ENCODE data around the gene ARL2BP. TPM values are rescaled to one million over a fixed set of nuclear protein-coding genes. Genes with fewer than 3 reads are reported as not detected.

The ARL2BP gene
- total and polyA plus RNA-seq, 10 of the 15 experiments (the other 5 are each of a cell fraction or from before 2014, with no cell fraction given), result 12.5 to 56.6 (median 29.7) TPM

DNA sequence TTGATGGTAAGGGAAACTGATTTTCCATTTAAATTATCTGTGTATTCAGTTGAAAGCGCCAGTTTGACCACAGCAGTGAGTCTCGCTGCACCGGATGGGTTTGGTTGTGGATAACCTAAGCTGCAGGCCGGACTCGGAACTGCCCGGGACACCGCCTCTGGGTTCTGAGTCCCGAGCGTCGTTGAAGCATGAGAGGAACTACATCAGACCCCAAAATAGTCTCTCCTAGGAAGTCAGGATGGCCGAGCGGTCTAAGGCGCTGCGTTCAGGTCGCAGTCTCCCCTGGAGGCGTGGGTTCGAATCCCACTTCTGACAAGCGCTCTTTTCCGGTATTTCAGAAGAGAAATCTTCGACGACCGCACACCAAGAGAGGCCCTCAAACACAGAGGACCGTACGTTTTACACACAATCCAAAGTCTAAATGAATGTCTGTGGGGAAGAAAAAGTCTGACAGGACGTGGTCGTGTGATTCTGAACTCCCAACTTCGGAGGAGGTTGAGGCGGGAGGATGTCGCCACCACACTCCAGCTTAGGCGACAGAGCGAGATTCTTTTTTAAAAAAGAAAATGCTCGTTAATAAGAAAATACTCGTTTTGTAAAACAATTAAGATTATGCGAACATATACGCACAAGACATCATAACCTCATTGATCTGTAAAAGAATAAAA is 54.8 kb downstream of the ARL2BP start (continued):
- TF ChIP-seq, protein P1, sequence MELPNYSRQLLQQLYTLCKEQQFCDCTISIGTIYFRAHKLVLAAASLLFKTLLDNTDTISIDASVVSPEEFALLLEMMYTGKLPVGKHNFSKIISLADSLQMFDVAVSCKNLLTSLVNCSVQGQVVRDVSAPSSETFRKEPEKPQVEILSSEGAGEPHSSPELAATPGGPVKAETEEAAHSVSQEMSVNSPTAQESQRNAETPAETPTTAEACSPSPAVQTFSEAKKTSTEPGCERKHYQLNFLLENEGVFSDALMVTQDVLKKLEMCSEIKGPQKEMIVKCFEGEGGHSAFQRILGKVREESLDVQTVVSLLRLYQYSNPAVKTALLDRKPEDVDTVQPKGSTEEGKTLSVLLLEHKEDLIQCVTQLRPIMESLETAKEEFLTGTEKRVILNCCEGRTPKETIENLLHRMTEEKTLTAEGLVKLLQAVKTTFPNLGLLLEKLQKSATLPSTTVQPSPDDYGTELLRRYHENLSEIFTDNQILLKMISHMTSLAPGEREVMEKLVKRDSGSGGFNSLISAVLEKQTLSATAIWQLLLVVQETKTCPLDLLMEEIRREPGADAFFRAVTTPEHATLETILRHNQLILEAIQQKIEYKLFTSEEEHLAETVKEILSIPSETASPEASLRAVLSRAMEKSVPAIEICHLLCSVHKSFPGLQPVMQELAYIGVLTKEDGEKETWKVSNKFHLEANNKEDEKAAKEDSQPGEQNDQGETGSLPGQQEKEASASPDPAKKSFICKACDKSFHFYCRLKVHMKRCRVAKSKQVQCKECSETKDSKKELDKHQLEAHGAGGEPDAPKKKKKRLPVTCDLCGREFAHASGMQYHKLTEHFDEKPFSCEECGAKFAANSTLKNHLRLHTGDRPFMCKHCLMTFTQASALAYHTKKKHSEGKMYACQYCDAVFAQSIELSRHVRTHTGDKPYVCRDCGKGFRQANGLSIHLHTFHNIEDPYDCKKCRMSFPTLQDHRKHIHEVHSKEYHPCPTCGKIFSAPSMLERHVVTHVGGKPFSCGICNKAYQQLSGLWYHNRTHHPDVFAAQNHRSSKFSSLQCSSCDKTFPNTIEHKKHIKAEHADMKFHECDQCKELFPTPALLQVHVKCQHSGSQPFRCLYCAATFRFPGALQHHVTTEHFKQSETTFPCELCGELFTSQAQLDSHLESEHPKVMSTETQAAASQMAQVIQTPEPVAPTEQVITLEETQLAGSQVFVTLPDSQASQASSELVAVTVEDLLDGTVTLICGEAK (IDR thresholded peaks at IDR 0.05; ENCODE audit: borderline replicate concordance), result peak; percentile 62; the same call in 1 of the 2 replicates
- TF ChIP-seq CREB1 (IDR thresholded peaks at IDR 0.05; ENCODE audit: low read depth) (no peak), NR2C2 (IDR thresholded peaks at IDR 0.05; ENCODE audit: borderline replicate concordance, control insufficient read depth, insufficient read length, low read depth) (no peak), SREBF1 (IDR thresholded peaks at IDR 0.05; ENCODE audit: low read length) (no peak), STAT3 (IDR thresholded peaks at IDR 0.05; ENCODE audit: low read depth, low read length) (peak; percentile 87; the same call in 1 of the 2 replicates), LARP7 (IDR thresholded peaks at IDR 0.05) (peak; percentile 52; the same call in 1 of the 2 replicates), ZNF24 (IDR thresholded peaks at IDR 0.05) (peak; percentile 99), NBN (IDR thresholded peaks at IDR 0.05) (peak; percentile 31; the same call in 1 of the 2 replicates), RELA (IDR thresholded peaks at IDR 0.05; ENCODE audit: borderline replicate concordance, partially characterized antibody) (peak; percentile 24), CREM (IDR thresholded peaks at IDR 0.05; ENCODE audit: low read depth) (peak; percentile 58; the same call in 1 of the 2 replicates), BCL11A (IDR thresholded peaks at IDR 0.05; ENCODE audit: low read depth, low read length) (no peak; the same call in 1 of the 2 replicates), ELK1 (IDR thresholded peaks at IDR 0.05; ENCODE audit: low read depth, low read length) (no peak), E2F8 (IDR thresholded peaks at IDR 0.05; ENCODE audit: low read depth, partially characterized antibody) (no peak), ZNF207 (IDR thresholded peaks at IDR 0.05; ENCODE audit: borderline replicate concordance) (peak; percentile 69), KDM1A (IDR thresholded peaks at IDR 0.05; ENCODE audit: borderline replicate concordance) (no peak), PAX8 (IDR thresholded peaks at IDR 0.05) (no peak), TCF7 (IDR thresholded peaks at IDR 0.05; ENCODE audit: borderline replicate concordance) (peak; percentile 16; the same call in 1 of the 2 replicates), CHD2 (IDR thresholded peaks at IDR 0.05; ENCODE audit: borderline replicate concordance, low read depth, low read length) (peak; percentile 50; the same call in 1 of the 2 replicates), TBL1XR1 (IDR thresholded peaks at IDR 0.05; ENCODE audit: low read depth, low read length) (peak; percentile 83; the same call in 1 of the 2 replicates)
- TF ChIP-seq, protein P2, sequence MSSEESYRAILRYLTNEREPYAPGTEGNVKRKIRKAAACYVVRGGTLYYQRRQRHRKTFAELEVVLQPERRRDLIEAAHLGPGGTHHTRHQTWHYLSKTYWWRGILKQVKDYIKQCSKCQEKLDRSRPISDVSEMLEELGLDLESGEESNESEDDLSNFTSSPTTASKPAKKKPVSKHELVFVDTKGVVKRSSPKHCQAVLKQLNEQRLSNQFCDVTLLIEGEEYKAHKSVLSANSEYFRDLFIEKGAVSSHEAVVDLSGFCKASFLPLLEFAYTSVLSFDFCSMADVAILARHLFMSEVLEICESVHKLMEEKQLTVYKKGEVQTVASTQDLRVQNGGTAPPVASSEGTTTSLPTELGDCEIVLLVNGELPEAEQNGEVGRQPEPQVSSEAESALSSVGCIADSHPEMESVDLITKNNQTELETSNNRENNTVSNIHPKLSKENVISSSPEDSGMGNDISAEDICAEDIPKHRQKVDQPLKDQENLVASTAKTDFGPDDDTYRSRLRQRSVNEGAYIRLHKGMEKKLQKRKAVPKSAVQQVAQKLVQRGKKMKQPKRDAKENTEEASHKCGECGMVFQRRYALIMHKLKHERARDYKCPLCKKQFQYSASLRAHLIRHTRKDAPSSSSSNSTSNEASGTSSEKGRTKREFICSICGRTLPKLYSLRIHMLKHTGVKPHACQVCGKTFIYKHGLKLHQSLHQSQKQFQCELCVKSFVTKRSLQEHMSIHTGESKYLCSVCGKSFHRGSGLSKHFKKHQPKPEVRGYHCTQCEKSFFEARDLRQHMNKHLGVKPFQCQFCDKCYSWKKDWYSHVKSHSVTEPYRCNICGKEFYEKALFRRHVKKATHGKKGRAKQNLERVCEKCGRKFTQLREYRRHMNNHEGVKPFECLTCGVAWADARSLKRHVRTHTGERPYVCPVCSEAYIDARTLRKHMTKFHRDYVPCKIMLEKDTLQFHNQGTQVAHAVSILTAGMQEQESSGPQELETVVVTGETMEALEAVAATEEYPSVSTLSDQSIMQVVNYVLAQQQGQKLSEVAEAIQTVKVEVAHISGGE (CRISPR knock-in tag; IDR thresholded peaks at IDR 0.05), result no peak
